GM12873 (cell line): ENCODE data around the gene LARP1.

Experiments
- TF ChIP-seq, protein P1 (sequence below): IDR thresholded peaks from 2 replicates; pipeline ENCODE4 v1.5.1; 2012; ENCODE audit warnings: low read depth, mild to moderate bottlenecking, moderate library complexity, low read length, control low read depth; ENCODE audit not compliant: insufficient read depth; ENCODE audit errors: missing control alignments

LARP1 gene

DNA sequence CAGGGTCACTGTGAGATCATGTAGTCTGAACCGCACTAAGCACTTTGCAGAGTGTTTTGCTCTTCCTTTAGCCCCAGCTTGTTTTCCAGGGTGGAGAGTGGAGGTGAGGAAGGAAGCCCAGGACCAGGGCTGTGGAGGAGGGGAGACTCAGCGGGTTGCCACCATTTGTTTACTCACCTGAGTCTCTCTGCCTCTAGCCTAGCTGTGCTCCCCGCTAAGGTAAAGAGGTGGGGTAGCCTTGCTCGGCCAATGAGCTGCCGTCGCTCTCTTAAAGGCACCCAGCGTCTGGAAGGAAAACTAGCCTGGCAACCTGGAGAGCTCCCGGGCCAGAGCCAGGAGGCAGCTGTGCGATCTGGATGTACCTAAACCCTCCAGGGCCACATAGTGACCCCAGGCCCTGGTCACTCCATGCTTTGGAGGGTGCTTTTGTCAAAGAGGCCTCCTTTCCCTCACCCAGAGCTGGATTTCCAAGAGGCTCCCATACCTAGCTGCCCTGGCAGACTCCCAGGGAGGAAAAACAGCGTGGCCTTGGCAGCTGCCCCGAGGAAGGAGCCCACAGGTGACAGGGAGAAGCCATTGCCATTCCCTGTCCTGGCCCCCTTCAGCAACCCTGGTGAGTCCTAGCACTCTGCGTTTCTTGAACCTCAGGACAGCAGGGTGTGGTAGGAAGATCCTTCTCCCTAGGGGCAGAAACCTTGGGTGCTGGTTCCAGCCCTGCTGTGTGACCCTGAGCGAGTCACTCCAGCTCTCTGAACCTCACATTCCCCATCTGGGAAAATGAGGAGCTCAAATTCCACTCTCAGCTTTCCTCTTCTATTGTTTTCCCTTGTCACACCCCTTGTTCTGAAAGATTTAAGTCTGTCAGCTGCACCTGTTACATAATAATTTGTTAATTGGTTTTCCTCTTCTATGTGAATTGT lies 42.4 kb upstream of the LARP1 start:
- TF ChIP-seq, protein P1, sequence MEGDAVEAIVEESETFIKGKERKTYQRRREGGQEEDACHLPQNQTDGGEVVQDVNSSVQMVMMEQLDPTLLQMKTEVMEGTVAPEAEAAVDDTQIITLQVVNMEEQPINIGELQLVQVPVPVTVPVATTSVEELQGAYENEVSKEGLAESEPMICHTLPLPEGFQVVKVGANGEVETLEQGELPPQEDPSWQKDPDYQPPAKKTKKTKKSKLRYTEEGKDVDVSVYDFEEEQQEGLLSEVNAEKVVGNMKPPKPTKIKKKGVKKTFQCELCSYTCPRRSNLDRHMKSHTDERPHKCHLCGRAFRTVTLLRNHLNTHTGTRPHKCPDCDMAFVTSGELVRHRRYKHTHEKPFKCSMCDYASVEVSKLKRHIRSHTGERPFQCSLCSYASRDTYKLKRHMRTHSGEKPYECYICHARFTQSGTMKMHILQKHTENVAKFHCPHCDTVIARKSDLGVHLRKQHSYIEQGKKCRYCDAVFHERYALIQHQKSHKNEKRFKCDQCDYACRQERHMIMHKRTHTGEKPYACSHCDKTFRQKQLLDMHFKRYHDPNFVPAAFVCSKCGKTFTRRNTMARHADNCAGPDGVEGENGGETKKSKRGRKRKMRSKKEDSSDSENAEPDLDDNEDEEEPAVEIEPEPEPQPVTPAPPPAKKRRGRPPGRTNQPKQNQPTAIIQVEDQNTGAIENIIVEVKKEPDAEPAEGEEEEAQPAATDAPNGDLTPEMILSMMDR = no peak

DNA sequence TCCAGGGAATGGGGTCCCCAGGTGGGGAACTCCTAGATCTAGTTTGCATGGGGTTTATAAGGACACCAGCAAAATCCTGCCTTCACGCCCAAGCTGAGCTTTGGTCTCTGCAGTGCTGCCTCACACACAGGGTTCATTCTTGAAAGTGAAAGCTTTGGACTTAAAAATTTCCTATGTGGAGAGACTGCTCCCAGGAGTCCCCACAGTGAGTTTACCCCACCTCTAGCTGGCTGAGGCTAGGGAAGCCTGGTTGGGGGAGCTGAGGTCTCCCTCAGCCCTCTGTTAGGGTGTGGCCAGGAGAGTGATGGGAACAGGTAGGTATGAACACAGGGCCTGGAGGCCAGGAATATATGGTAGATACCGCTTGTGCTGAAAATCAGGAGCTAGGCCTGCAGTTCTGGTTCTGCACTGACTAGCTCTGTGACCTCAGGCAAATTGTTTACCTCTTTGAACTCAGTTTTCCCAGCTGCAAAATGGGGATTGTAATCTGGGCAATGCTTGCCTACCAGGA lies 41.5 kb upstream of the LARP1 start:
- TF ChIP-seq, protein P1 = no peak

DNA sequence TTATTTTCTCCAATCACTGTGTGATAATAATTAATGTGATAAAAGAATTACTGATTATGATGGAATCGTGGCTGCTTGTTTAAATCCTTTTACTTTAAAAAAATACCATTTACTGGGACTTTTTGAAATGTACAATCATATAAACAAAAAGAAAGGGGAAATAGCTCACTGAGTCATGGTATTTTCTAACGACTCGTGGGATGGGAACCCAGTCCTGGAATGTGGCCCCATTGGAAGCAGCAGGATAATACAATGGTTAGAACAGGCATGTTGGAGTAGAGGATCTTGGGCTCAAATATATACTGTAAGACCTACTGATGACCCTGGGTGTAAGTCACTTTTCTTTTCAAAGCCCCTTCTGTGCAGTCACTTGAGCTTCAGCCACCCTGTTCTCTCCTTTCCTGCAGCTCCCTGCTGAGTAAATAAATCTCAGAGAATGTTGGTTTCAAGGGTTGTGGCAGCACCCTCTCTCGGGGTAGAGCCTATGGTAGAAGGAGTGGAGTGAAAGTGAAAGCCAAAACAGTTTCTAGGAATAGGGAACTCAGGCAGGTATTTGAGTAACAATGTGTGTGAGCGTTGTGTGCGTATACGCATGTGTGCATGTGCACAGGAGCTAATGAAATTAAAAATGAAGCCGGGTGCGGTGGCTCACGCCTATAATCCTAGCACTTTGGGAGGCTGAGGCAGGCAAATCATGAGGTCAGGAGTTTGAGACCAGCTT lies 40.8 kb upstream of the LARP1 start:
- TF ChIP-seq, protein P1 = no peak

DNA sequence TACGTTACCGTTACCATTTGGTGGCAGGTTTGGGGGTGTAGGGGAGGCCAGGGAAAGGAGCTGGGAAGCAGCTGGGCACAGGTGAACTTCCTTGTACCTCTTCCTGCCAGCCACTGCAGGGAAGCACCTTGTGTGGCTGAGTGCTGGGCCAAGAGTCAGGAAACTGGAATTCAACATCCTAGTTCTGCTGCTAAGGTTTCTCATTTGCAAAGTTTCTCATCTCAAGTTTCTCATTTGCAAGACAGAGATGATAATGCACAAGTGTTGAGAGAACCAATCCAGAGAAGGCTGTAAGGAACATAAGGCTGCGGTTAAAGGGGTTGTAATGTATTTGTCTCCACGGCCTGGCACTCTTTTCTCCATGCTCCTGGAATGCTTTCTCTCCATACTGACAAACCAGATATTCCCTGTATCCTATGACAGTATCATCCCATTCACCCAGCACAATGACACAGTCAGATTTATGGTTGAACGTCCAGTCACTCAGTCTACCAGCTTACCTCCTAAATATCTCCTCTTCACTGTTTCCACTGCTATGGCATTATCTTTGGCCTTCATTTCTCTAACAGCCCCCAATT lies 33.6 kb upstream of the LARP1 start:
- TF ChIP-seq, protein P1 = no peak

DNA sequence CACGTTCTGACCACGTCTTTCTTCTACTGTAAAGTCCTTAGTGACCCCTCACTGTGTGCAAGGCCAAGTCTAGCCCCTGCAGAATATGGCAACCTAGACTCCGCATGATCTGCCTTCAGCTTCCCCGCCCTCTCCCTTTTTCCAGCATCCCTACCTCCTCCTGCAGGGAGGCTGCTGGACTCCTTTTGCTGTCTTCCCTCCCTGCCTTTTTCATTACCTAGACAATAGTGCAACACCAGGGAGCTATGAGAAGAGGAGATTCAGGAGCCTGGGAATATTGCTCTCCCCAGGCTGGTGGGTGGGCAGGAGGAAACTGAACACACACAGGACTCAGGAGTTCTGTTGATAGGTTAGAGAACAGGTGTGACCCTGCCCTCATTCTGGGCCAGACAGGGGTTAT lies 33.1 kb upstream of the LARP1 start:
- TF ChIP-seq, protein P1 = no peak

DNA sequence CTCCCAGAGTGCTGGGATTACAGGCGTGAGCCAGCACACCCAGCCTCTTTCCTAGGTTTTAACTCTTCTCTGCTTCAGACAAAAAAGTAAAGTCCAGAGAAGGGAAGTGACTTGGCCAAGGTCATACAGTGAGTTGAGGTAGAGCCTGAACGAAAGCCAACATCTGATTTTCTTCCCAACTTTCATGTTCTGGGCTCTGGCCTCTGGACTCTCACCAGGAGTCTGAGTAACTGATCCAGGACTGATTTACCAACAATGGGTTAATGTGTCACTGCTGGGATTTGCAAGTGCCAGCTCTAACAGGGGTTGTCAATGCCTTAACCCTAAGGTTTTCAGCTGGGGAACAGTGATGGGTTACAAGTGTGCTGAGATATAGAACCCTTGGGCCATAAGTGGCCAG lies 32.2 kb upstream of the LARP1 start:
- TF ChIP-seq, protein P1 = no peak
